DND-41 (cell line): Measurements from ENCODE around the gene CCDC117.

Experiments
- ATAC-seq: fragments of 200-7000 bp; cut with Tn5 transposase; 3 replicates; pipeline ENCODE4 v1.9.1; 2021; ENCODE audit warnings: low read depth; ENCODE audit not compliant: insufficient read depth
- DNase-seq: peaks from one replicate; pipeline ENCODE4 v3.0.0-alpha.2; 2020
- H2AFZ ChIP-seq: 2 replicates; pipeline ENCODE4 v1.6.0; 2012; ENCODE audit warnings: low read depth, low read length
- H3K27ac ChIP-seq: 2 replicates; pipeline ENCODE4 v1.5.1; 2012; ENCODE audit warnings: low read length, inconsistent platforms
- H3K27me3 ChIP-seq: fragments of 200-600 bp; sonication (generic); 2 replicates; pipeline ENCODE4 v1.6.0; 2012; ENCODE audit warnings: low read length, mild to moderate bottlenecking, inconsistent platforms; ENCODE audit not compliant: insufficient read depth, poor library complexity
- H3K36me3 ChIP-seq: 2 replicates; pipeline ENCODE4 v1.5.1; 2012; ENCODE audit warnings: low read length, inconsistent platforms; ENCODE audit not compliant: insufficient read depth
- H3K4me1 ChIP-seq: 2 replicates; pipeline ENCODE4 v1.5.1; 2012; ENCODE audit warnings: mild to moderate bottlenecking, low read length; ENCODE audit not compliant: insufficient read depth
- H3K4me2 ChIP-seq: 2 replicates; pipeline ENCODE4 v1.6.0; 2012; ENCODE audit warnings: mild to moderate bottlenecking, moderate library complexity, low read length, inconsistent platforms; ENCODE audit not compliant: insufficient read depth
- H3K4me3 ChIP-seq, 2 experiments: fragments of 200-600 bp in 1 of 2; shearing (Covaris generic) in 1 of 2; 2 replicates each; pipeline ENCODE4 v1.5.1; 2012 to 2016; ENCODE audit warnings: inconsistent platforms in 2 of 2, low read length in 2 of 2, mild to moderate bottlenecking in 2 of 2, low read depth in 1 of 2, moderate library complexity in 1 of 2
- H3K79me2 ChIP-seq: 2 replicates; pipeline ENCODE4 v1.6.0; 2012; ENCODE audit warnings: low read length, inconsistent platforms; ENCODE audit not compliant: insufficient read depth
- H3K9ac ChIP-seq: 2 replicates; pipeline ENCODE4 v1.6.0; 2012; ENCODE audit warnings: low read depth, mild to moderate bottlenecking, inconsistent platforms, low read length, moderate library complexity
- H3K9me3 ChIP-seq: 2 replicates; pipeline ENCODE4 v1.5.1; 2012; ENCODE audit warnings: low read length, moderate library complexity, mild to moderate bottlenecking, inconsistent platforms; ENCODE audit not compliant: insufficient read depth, severe bottlenecking
- H4K20me1 ChIP-seq: 2 replicates; pipeline ENCODE4 v1.6.0; 2012; ENCODE audit warnings: low read length; ENCODE audit not compliant: insufficient read depth
- CTCF ChIP-seq: IDR thresholded peaks from 2 replicates; pipeline ENCODE4 v1.5.1; 2012; ENCODE audit warnings: borderline replicate concordance, low read length, moderate library complexity, mild to moderate bottlenecking; ENCODE audit not compliant: poor library complexity, severe bottlenecking; ENCODE audit errors: extremely low read depth
- EZH2 ChIP-seq: IDR thresholded peaks from 3 replicates; pipeline ENCODE4 v1.6.1; 2012; ENCODE audit warnings: borderline replicate concordance, low read depth, mild to moderate bottlenecking, moderate library complexity, low read length, inconsistent platforms; ENCODE audit not compliant: severe bottlenecking

CCDC117 gene

GRCh38 chr22:28832731-28833130 is 60.2 kb downstream of the CCDC117 start:
- Histone ChIP-seq H3K4me3 (no peak overlapping the region), H2AFZ (no peak overlapping the region), H4K20me1 (no peaks in the 10 kb centered on the region), H3K9ac (no peak overlapping the region), H3K36me3 (peaks cover 5% of the 10 kb centered on the region; the same call in 1 of the 2 replicates), H3K4me1 (peaks cover 27% of the 10 kb centered on the region), H3K79me2 (peaks cover 18% of the 10 kb centered on the region), H3K27me3 (no peaks in the 10 kb centered on the region), H3K27ac (no peak overlapping the region), H3K9me3 (no peaks in the 10 kb centered on the region), H3K4me2 (no peak overlapping the region)
- no peak for DNase-seq
- no peak for TF ChIP-seq EZH2
- TF ChIP-seq CTCF: no peak
- no peak for ATAC-seq

GRCh38 chr22:28833276-28833923 is 60.9 kb downstream of the CCDC117 start:
- peaks cover 12% of the 10 kb centered on the region; the same call in 1 of the 2 replicates for H3K79me2 ChIP-seq
- peaks cover 24% of the 10 kb centered on the region for H3K4me1 ChIP-seq
- H4K20me1 ChIP-seq: no peaks in the 10 kb centered on the region
- H3K4me2 ChIP-seq: no peak overlapping the region
- H3K27ac ChIP-seq: no peak overlapping the region
- H3K9me3 ChIP-seq: no peaks in the 10 kb centered on the region
- H3K27me3 ChIP-seq: no peaks in the 10 kb centered on the region
- no peak for ATAC-seq
- no peak overlapping the region for H3K4me3 ChIP-seq
- no peak overlapping the region for H2AFZ ChIP-seq
- peaks cover 5% of the 10 kb centered on the region; the same call in 1 of the 2 replicates for H3K36me3 ChIP-seq
- no peak overlapping the region for H3K9ac ChIP-seq
- TF ChIP-seq CTCF: no peak
- TF ChIP-seq EZH2: no peak
- DNase-seq: no peak

- no peak for ATAC-seq
- H3K9ac ChIP-seq: no peak overlapping the region
- no peak overlapping the region for H3K4me3 ChIP-seq
- H3K79me2 ChIP-seq: no peaks in the 10 kb centered on the region; the same call in 1 of the 2 replicates
- H2AFZ ChIP-seq: no peak overlapping the region
- no peaks in the 10 kb centered on the region for H4K20me1 ChIP-seq
- no peaks in the 10 kb centered on the region for H3K27me3 ChIP-seq
- no peak overlapping the region for H3K4me2 ChIP-seq
- H3K27ac ChIP-seq: no peak overlapping the region
- peaks cover 5% of the 10 kb centered on the region; the same call in 1 of the 2 replicates for H3K36me3 ChIP-seq
- TF ChIP-seq EZH2 (no peak), CTCF (no peak)
- no peaks in the 10 kb centered on the region for H3K9me3 ChIP-seq
- H3K4me1 ChIP-seq: peaks cover 10% of the 10 kb centered on the region
- no peak for DNase-seq
Measured at GRCh38 chr22:28835630-28836189, 63.2 kb downstream of the CCDC117 start.
